IPS-20b (cell line): ENCODE measurements around the gene TTC23L.
"Not testable (repeated sequence)": the region's sequence is repeated elsewhere in the genome, so short reads cannot be mapped to it uniquely, and the experiment has no call there.

Source experiments
- H3K27ac ChIP-seq: one replicate; pipeline ENCODE4 v1.5.1; 2013; ENCODE audit warnings: low read length
- H3K27me3 ChIP-seq: 2 replicates; pipeline ENCODE4 v1.6.1; 2013; ENCODE audit warnings: mild to moderate bottlenecking, low read length, inconsistent platforms; ENCODE audit not compliant: insufficient read depth
- H3K36me3 ChIP-seq: 2 replicates; pipeline ENCODE4 v1.6.1; 2013; ENCODE audit warnings: low read depth, mild to moderate bottlenecking, inconsistent platforms, low read length, moderate library complexity; ENCODE audit not compliant: insufficient read depth
- H3K4me1 ChIP-seq: 2 replicates; pipeline ENCODE4 v1.6.1; 2013; ENCODE audit warnings: mild to moderate bottlenecking, control low read depth, inconsistent platforms, low read length, moderate library complexity; ENCODE audit not compliant: insufficient read depth
- H3K4me3 ChIP-seq: 2 replicates; pipeline ENCODE4 v1.5.1; 2013; ENCODE audit warnings: mild to moderate bottlenecking, low read length, inconsistent platforms
- H3K9ac ChIP-seq: 2 replicates; pipeline ENCODE4 v1.6.1; 2013; ENCODE audit warnings: low read depth, mild to moderate bottlenecking, inconsistent platforms, low read length, moderate library complexity
- H3K9me3 ChIP-seq: 2 replicates; pipeline ENCODE4 v1.6.1; 2013; ENCODE audit warnings: mild to moderate bottlenecking, low read depth, low read length, inconsistent platforms; ENCODE audit not compliant: insufficient read depth

TTC23L gene

GRCh38 chr5:34903260-34903659 is 64.3 kb downstream of the TTC23L start:
- H3K9ac ChIP-seq, result no peak overlapping the region
- H3K4me1 ChIP-seq, result peaks cover 3% of the 10 kb centered on the region; the same call in 1 of the 2 replicates
- no peaks in the 10 kb centered on the region for H3K27me3 ChIP-seq
- H3K4me3 ChIP-seq, result no peak overlapping the region
- peaks cover 26% of the 10 kb centered on the region for H3K36me3 ChIP-seq
- H3K9me3 ChIP-seq, result no peaks in the 10 kb centered on the region
- H3K27ac ChIP-seq, result no peak overlapping the region

- no peak overlapping the region for H3K27ac ChIP-seq
- no peak overlapping the region for H3K9ac ChIP-seq
- H3K36me3 ChIP-seq, result peaks cover 49% of the 10 kb centered on the region
- no peaks in the 10 kb centered on the region for H3K9me3 ChIP-seq
- no peak overlapping the region for H3K4me3 ChIP-seq
- H3K27me3 ChIP-seq, result no peaks in the 10 kb centered on the region
- no peaks in the 10 kb centered on the region for H3K4me1 ChIP-seq
These were observed 66.6 kb downstream of the TTC23L start for GRCh38 chr5:34905564-34905963.

GRCh38 chr5:34913072-34913471 is 74.1 kb downstream of the TTC23L start:
- peaks cover 64% of the 10 kb centered on the region for H3K36me3 ChIP-seq

GRCh38 chr5:34914671-34915138 is 75.7 kb downstream of the TTC23L start:
- H3K27me3 ChIP-seq, result no peaks in the 10 kb centered on the region
- H3K27ac ChIP-seq, result peak overlapping the region; percentile 68
- peak overlapping the region; percentile 96 for H3K4me3 ChIP-seq
- H3K9me3 ChIP-seq, result no peaks in the 10 kb centered on the region
- H3K9ac ChIP-seq, result peak overlapping the region; percentile 100
- H3K36me3 ChIP-seq, result peaks cover 63% of the 10 kb centered on the region
- H3K4me1 ChIP-seq, result peaks cover 9% of the 10 kb centered on the region

More at GRCh38 chr5:34913072-34913471, 74.1 kb downstream of the TTC23L start:
- no peaks in the 10 kb centered on the region for H3K27me3 ChIP-seq
- H3K9ac ChIP-seq, result 0 out of 2 replicates have a peak overlapping the region, but pooled peaks have one; percentile 100
- no peaks in the 10 kb centered on the region for H3K9me3 ChIP-seq
- H3K4me3 ChIP-seq, result 0 out of 2 replicates have a peak overlapping the region, but pooled peaks have one; percentile 96
- H3K27ac ChIP-seq, result no peak overlapping the region
- peaks cover 9% of the 10 kb centered on the region for H3K4me1 ChIP-seq

GRCh38 chr5:34915139-34915855 is 76.3 kb downstream of the TTC23L start, which contains the start of the genes BRIX1 and RAD1:
Gene BRIX1, plus strand, starts transcription at chr5:34915711. Its CDS starts 28 bp downstream, at chr5:34915739.
Gene RAD1, minus strand, starts transcription at chr5:34915504. Its CDS starts 612 bp downstream, at chr5:34914892.
- H3K27me3 ChIP-seq, result no peaks in the 10 kb centered on the region
- peak within 1 kb of the TSS; percentile 96 for H3K4me3 ChIP-seq
- peaks cover 63% of the 10 kb centered on the region for H3K36me3 ChIP-seq
- H3K4me1 ChIP-seq, result peaks cover 9% of the 10 kb centered on the region
- H3K27ac ChIP-seq, result peak within 1 kb of the TSS; percentile 72
- H3K9ac ChIP-seq, result peak within 1 kb of the TSS; percentile 100
- H3K9me3 ChIP-seq, result no peaks in the 10 kb centered on the region

- Histone ChIP-seq H3K36me3 (peaks cover 63% of the 10 kb centered on the region), H3K27ac (peak overlapping the region; percentile 72)
These were observed 76.9 kb downstream of the TTC23L start for GRCh38 chr5:34915856-34916192.

GRCh38 chr5:34916518-34916917 is 77.6 kb downstream of the TTC23L start:
- Histone ChIP-seq H3K9ac (peak overlapping the region; percentile 100), H3K36me3 (peaks cover 63% of the 10 kb centered on the region), H3K27ac (peak overlapping the region; percentile 72), H3K9me3 (no peaks in the 10 kb centered on the region), H3K4me3 (peak overlapping the region; percentile 96), H3K4me1 (peaks cover 9% of the 10 kb centered on the region), H3K27me3 (no peaks in the 10 kb centered on the region)

More at GRCh38 chr5:34915856-34916192, 76.9 kb downstream of the TTC23L start:
- Histone ChIP-seq H3K9me3 (no peaks in the 10 kb centered on the region), H3K4me3 (peak overlapping the region; percentile 96), H3K27me3 (no peaks in the 10 kb centered on the region), H3K9ac (peak overlapping the region; percentile 100), H3K4me1 (peaks cover 9% of the 10 kb centered on the region)

GRCh38 chr5:34918025-34918424 is 79.1 kb downstream of the TTC23L start:
- Histone ChIP-seq H3K27me3 (no peaks in the 10 kb centered on the region), H3K27ac (no peak overlapping the region), H3K4me3 (peak overlapping the region; percentile 40; the same call in 1 of the 2 replicates), H3K9ac (no peak overlapping the region), H3K36me3 (peaks cover 63% of the 10 kb centered on the region), H3K4me1 (peaks cover 9% of the 10 kb centered on the region), H3K9me3 (no peaks in the 10 kb centered on the region)

GRCh38 chr5:34919077-34919476 is 80.1 kb downstream of the TTC23L start:
- H3K9me3 ChIP-seq, result no peaks in the 10 kb centered on the region
- no peak overlapping the region for H3K27ac ChIP-seq
- no peaks in the 10 kb centered on the region for H3K27me3 ChIP-seq
- H3K4me1 ChIP-seq, result peaks cover 4% of the 10 kb centered on the region
- H3K36me3 ChIP-seq, result peaks cover 63% of the 10 kb centered on the region
- no peak overlapping the region for H3K9ac ChIP-seq
- no peak overlapping the region for H3K4me3 ChIP-seq

- H3K27me3 ChIP-seq, H3K9ac ChIP-seq, H3K4me3 ChIP-seq, H3K4me1 ChIP-seq, H3K27ac ChIP-seq, H3K9me3 ChIP-seq: not testable (repeated sequence)
- peaks cover 96% of the 10 kb centered on the region for H3K36me3 ChIP-seq
These were observed 84.3 kb downstream of the TTC23L start for GRCh38 chr5:34923256-34923655.

- no peak overlapping the region for H3K9ac ChIP-seq
- no peak overlapping the region for H3K4me3 ChIP-seq
- H3K4me1 ChIP-seq, result peaks cover 4% of the 10 kb centered on the region
- no peak overlapping the region for H3K27ac ChIP-seq
- no peaks in the 10 kb centered on the region for H3K9me3 ChIP-seq
- H3K27me3 ChIP-seq, result no peaks in the 10 kb centered on the region
- H3K36me3 ChIP-seq, result peaks cover 89% of the 10 kb centered on the region
These were observed 84.9 kb downstream of the TTC23L start for GRCh38 chr5:34923694-34924461.
